AG09319 (cell line): ENCODE data around the gene TIMM10.

Experiments
- DNase-seq: peaks from one replicate; pipeline ENCODE4 v3.0.0-alpha.2; 2010; ENCODE audit warnings: low read depth; ENCODE audit errors: extremely low read depth
- CTCF ChIP-seq: IDR thresholded peaks from 2 replicates; pipeline ENCODE4 v1.5.1; 2011; ENCODE audit warnings: low read depth, mild to moderate bottlenecking, inconsistent platforms, low read length, moderate library complexity

The TIMM10 gene

GRCh38 chr11:57499413-57499982 is 31.1 kb downstream of the TIMM10 start:
- peak; percentile 72 for DNase-seq
- TF ChIP-seq CTCF = no peak

- DNase-seq = no peak
- no peak for TF ChIP-seq CTCF
These were observed 32.0 kb downstream of the TIMM10 start for GRCh38 chr11:57498540-57498939.

GRCh38 chr11:57497303-57498247 is 33.0 kb downstream of the TIMM10 start:
- no peak for DNase-seq
- no peak for TF ChIP-seq CTCF

- TF ChIP-seq CTCF = no peak
- no peak for DNase-seq
These were observed 34.3 kb downstream of the TIMM10 start for GRCh38 chr11:57496109-57496820.

- no peak for DNase-seq
- no peak; the same call in none of the 2 replicates for TF ChIP-seq CTCF
These were observed 36.7 kb downstream of the TIMM10 start for GRCh38 chr11:57493507-57494503.

GRCh38 chr11:57491371-57492061 is 39.0 kb downstream of the TIMM10 start:
- DNase-seq = no peak
- peak; percentile 61 for TF ChIP-seq CTCF
